ENCODE measurements around the gene JAM3.
"Not testable (repeated sequence)": the region's sequence is repeated elsewhere in the genome, so short reads cannot be mapped to it uniquely, and the experiment has no call there.

The JAM3 gene

DNA sequence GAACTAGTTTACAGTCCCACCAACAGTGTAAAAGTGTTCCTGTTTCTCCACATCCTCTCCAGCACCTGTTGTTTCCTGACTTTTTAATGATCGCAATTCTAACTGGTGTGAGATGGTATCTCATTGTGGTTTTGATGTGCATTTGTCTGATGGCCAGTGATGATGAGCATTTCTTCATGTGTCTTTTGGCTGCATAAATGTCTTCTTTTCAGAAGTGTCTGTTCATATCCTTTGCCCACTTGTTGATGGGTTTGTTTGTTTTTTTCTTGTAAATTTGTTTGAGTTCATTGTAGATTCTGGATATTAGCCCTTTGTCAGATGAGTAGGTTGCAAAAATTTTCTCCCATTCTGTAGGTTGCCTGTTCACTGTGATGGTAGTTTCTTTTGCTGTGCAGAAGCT, 44.9 kb downstream of the JAM3 start:
- DNase-seq = not testable (repeated sequence)

DNA sequence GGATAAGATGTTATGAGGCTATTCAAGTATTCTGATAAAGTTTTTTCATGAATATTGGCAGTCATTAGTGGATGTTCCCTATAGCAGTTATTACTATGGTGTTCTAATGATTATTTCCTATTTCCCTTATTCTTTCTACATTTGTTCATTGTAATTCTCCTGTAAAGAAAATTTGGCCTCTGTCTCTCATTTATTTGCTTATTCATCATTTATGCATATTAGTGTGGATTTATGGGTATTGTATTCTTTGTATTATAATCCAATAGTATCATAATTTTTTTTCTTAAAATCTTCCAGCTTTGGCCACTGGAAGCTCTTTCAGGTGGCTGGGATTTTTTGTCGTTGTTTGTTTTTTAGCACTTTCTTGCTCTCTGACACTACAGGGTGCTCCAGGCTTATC, 47.3 kb downstream of the JAM3 start:
- no peak for DNase-seq

DNA sequence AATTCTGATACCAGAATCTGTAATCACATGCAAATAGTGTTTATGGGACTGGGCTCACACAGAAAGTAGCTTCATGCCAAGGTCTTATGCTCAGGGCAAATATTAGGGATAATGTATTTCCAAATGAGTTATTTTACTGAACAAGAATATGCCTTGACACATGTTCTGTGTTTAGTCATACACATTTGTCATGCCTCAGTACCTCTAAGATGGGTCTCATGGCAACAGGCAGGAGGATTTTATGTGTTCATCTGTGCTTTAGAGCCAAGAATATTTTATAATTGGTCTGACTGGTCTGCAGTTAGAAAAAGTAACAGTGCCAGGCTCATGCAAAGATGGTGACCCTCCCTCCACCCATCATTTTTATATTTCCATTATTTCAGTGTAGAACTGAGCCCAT, 49.1 kb downstream of the JAM3 start:
- DNase-seq = no peak

DNA sequence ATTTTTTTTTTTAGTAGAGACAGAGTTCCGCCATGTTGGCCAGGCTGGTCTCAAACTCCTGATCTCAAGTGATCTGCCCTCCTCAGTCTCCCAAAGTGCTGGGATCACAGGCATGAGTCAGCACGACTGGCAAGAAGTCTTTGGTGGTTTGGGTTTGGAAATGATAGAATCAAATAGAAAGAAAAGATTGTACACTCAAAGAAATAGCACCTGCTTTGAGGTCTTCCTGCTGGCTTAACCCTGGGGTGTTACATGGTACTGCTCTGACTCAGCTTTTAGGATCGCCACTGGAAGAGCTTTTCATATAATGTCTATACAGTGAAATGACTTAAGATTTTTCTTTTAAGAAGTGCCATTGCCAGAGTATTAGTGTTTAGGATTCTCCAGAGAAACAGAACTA, 50.2 kb downstream of the JAM3 start:
- DNase-seq = no peak

DNA sequence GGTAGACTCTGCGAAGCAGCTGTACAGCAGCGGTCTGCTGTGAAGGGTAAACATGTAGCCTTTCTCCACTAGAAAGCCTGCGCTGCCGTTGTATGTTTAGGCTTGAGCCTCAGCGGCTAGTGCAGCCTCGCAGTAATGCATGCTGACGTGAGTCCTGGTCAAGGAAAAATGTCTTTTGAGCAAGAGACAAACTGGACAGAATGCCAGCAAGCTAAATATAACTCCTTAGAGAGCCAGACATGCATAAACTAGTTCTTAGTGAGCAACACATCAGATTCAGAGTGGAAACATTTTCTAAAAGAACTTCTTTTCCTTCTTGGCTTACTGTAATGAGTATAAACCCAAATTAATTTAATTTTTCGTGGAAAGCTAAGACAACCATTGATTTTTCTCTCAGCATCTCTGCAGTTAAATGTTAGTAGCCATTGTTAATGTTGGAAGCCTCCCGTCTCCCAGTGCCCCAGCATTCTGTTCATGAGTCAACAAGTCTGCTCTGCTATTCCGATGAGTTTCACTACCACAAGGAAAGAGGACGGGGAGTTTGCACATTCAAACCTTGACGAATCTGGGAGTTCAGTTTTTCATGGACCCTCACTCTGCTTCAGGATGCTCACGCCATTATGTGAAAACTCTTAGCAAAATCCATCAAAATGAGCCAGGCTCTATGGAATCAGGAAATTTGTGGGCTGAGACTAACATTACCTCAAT, 51.4 kb downstream of the JAM3 start:
- DNase-seq = no peak

DNA sequence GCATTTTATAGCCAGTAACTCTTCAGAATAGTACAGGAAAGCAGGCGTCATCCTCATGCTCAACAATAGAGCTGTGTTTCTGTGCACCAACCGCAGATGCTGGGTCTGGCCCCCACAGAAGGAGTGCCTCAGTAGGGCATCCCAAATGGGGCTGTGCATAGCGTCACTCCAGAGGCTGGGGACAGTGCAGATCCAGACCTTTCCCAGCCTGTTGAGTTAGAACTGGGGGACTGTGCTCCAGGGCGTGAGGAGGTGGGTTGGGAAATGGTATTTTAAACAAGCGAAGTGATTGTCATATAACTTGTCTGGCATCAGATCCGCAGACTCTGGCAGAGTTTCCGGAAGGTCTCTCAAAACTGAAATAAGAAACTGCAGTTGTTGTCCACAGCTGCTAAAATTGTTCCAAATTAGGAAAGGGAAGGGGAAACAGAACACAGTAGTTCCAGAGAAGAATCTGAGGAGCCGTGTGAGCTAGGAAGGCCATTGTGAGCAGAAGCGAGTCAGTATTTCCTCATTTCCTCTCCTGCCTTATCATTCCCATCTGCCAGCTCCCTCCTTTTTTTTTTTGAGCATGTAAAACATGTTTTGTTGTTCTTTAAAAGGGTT, 52.2 kb downstream of the JAM3 start:
- no peak for DNase-seq

DNA sequence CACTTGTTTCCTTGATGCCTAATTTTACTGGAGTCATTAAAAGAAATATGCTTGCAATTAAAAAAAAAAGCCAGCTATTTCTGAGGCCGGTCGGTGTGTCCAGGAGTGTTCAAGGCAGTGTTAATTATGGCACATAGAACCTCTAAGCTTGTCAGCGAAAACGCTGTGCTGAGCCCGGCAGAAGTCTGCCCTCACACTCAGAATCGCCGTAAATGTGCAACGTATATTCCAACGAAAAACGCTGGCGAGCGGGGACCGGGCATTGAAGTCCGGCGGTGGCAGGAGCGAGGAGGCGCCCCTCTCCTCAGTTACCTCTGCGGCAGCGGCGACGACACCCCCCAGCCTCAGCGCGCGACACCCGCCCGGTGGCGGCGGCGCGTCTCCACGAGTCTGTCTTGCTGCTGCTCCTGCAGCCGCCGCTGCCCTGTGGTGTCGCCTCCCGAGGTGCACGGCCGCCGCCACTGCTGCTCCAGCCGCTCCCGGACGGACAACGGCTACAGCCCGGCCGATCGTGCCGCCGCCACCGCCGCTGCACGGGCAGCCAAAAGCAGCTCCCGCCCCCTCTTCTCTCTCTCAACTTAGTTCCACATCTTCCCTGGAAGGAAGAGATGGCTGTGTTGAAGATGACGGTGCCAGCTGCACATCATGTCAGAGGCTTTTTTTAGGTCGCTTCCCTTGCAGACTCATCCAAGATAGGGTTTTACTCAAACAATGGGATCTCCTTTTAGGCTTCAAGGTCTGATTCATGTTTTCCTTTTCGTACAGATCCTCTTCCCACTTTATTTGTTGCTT, 56.0 kb downstream of the JAM3 start:
- DNase-seq = no peak

DNA sequence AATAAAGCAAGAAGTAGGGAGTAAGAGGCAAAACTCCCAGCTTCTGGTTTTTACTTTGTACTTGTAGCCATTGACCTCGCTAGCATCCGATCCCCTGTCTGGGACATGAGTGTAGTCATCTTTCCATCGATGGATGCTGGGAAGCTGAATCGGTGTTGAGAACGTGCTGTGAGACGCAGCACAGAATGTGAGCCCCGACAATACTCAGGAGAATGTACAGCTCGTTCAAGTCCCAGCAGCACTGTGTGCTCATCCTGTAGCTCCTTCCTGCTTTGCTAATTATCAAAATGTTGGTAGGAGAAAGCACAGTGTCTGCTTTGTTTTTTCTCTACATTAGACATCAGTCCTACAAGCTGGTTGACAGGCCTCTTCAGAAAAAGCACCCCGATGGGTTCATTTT, 56.6 kb downstream of the JAM3 start:
- no peak for DNase-seq

DNA sequence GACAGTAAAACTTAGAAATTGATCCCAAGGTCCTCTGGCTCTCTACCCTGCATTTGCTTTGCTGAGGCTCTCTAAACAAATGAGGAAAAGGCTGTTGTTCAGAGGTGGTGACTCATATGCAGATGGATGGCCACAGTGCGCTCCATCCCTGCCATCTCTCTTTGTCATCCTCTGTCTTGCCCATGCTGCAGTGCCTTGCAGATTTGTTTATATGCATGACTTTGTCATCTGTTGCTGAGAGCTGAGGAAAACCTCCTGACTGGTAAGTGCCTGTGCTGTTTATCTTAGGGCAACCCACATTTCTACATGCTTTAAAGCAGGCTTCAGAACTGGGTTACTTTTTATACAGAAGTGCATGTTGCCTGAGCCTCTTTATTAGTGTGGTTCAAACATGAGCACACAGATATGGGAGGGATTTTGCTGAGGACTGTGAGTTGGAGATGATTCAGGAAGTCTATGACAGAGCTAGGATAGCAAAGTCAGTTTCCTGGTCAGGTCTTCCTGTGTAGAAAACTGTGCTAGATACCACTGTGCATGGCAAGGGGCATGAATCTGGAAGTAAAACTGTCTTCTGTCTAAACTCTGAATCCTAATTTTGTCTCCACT, 57.4 kb downstream of the JAM3 start:
- no peak for DNase-seq

DNA sequence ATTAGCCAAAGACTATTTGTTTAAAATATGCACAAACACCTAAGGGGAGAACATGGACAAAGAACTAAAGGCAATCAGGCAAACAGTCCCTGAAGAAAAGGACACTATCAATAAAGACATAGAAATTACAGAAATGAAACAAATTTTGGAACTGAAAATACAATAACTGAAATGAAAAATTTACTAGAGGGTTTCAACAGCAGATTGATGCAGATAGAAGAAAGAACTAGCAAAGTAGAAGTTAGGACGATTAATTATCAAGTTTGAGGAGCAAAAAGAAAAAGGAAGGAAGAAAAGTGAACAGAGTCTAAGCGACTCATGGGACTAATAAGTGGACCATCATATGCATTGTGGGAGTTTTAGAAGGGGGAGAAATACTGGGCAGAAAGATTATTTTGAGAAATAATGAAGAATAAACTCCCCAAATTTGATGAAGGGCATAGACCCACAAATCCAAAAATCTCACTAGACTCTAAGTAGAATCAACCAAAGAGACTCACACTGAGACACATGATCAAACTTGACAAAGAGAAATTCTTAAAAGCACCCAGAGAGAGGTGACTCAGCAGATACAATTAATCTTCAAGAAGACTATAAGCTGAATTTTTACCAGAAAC, 62.9 kb downstream of the JAM3 start:
- no peak for DNase-seq

DNA sequence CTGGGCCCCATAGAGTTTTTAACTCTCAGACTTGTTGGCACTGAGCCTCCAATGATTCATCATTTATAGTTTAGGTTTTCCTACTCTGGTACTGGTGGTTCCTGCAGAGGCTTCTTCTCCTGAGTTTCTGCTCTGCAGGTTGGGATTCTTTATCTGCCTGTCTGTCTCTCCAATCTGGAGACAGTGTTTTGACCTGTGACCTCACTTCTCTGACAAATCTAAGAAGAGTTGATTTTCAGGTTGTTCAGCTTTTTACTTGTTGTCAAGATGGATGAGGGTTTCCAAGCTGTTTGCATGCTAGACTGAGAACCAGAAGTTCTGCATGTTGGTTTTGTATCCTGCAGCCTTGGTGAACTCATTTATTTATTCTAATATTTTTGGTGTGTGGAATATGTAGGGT, 63.9 kb downstream of the JAM3 start:
- DNase-seq = no peak

DNA sequence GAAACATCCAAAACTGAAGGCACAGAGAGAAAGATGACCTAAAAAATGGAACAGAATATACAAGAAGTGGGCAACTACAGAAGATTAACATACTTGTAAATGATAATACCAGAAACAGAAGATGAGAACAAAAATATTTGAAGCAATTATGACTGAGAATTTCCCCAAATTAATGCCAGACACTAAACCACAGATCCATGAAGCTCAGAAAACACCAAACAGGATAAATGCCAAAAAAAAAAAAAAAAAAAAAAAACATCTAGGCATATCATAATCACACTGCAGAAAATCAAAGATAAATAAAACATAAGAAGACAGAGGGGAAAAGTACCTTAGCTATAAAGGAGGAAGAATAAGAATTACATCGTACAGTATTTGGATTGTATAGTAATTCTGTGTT, 65.3 kb downstream of the JAM3 start:
- DNase-seq = no peak

DNA sequence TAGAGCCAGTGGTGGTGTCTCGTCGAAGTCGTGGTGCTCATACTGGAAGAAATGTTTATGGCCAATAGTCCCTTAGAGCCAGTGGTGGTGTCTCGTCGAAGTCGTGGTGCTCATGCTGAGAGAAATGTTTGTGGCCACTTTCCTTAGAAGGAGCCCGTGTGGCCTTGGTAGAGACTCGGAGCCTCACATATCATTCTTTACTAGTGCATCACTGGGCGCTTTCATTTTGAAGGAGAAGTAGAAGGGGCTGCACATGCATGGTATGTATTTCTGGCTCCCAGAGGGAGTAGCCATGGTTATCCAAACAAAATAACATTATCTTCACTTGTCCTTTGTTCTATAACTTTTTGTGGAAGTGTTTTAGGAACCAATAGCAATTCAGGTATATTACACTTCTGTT, 69.5 kb downstream of the JAM3 start:
- DNase-seq = no peak

DNA sequence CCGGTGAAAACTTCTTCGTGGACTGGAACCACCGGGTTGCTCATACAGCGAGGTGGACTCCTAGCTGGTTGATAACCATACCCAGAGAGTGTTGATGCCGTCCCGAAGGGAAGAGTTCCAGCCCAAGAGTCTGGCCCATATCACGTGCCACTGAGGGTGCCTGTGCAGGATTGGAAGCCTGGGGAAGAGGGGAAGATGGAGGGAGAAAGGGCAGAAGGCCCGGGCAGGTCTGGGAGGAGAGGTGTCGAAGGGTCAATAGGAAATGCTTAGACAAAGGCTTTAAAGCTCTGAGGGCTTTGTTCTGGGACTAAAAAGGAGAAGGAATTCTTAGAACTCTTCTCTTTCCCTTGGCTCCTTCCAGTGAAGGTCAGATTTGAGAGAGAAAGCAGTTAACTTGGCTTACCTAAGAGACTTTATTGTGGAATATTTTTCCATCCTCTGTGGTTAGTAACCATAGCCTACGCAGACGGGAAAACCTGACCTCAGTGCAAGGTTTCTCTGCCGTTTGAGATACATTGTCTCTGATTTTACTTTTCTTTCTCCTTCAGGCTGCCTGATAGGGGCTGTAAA, 70.5 kb downstream of the JAM3 start:
- no peak for DNase-seq

DNA sequence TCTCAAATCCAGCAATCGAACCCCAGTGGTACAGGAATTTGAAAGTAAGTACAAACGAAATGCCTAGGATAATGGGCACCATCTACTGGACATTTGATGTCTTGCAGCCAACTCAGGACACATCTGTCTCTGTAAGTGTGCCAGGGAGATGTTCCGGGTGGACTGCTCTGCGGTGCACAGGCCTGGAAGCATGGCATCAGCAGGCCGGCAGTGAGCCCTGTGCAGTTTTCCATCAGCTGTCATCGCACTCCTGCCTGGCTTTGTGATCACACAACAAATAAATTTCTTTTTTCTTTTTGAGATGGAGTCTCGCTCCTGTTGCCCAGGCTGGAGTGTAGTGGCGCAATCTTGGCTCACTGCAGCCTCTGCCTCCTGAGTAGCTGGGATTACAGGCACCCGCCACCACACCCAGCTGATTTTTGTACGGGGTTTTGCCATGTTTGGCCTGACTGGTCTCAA, 71.0 kb downstream of the JAM3 start:
- no peak for DNase-seq

DNA sequence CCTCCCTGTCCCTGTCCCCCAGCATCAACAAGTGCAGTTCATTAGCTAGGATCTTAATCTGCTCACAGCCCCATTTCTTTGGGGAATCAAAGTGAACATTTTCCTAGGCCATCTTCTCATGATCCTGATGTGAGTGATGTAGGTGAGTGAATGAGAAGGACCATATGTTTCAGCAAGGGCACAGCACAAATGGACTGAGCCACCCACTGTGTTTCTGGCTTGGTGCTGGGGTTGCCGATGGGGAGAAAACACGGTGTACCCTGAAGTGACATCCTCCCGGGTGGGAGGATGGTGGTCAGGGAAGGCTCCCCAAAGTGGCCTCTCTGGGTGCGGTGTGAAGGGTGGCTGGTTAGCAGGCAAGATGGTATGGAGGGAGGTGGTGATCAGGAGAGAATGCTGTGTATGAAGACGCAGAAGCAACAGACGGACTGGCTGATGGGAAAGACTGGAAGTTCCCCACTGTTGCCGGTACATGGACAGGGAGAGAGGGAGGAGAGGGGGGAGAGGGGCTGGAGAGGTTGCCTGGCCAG, 72.2 kb downstream of the JAM3 start:
- no peak for DNase-seq

DNA sequence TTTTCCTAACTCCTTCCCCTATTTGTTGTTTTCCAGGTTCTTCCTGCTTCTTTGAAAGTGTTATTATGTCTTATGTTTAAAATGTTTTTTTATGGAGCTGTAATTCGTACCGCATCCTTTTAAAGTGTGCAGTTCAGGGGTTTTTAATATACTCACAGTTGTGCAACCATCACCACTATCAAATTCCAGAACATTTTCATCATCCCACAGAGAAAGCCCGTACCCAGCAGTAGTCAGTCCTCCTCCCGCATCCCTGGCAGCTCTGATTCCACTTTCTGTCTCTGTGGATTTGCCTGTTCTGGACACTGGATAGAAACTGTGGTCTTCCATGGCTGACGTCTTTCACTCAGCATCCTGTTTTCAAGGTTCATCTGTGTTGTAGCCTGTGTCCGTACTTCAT, 73.7 kb downstream of the JAM3 start:
- DNase-seq = no peak

DNA sequence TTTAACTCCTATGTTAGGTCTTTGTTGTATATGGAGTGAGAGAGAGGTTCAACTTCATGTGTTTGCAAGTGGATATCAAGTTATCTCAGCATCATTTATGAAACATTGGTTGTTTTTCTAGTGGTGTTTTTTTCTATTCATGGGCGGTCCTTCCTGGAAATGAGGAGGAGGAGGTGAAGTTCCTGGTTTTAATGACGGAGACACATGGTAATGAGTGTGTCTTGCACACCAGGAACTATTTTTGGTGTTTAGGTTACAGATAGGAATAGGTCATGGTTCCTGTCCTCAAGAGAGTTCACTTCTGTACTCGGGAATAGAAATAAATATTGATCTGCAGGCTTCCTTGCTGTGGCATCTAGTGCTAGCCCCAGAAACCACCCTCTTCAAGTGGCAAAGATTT, 74.9 kb downstream of the JAM3 start:
- DNase-seq = no peak

DNA sequence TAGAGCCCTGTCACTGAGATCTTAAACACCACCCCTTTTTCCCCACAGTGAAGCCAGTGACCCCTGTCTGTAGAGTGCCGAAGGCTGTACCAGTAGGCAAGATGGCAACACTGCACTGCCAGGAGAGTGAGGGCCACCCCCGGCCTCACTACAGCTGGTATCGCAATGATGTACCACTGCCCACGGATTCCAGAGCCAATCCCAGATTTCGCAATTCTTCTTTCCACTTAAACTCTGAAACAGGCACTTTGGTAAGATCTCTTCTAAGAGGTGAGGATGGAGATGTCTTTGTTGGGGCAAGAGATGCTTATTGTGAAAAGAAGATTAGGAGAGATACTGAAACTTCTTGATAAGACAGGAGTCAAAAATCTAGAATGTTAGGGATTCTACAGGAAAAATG, 75.9 kb downstream of the JAM3 start:
- DNase-seq = no peak

DNA sequence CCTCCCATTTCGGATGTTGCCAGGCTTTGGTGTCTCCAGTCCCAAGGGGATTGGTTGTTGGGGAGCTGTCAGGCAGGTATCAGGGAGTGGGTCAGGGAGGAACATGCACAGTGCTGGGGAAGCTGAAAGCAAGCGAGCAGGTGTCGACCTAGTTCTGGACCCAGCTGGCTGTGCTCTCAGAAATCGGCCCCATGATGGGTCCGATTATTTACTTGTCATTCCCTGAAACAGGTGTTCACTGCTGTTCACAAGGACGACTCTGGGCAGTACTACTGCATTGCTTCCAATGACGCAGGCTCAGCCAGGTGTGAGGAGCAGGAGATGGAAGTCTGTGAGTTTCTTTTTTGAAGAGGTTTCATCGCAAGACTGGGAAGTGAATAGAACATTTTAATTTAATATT, 76.8 kb downstream of the JAM3 start:
- no peak for DNase-seq

DNA sequence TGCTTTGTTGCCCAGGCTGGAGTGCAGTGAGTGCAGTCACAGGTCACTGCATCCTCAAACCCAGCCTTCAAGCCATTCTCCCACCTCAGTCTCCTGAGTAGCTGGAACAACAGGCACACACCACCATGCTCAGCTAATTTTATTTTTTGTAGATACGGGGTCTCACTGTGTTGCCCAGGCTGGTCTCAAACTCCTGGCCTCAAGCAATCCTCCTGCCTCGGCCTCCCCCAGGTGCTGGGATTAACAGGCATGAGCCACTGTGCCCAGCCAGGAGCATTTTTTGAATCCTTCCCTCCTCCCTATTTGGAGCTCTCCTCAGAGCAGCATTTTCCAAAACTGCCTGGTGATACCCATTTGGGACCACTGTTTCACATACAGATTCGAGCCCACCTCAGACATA, 77.7 kb downstream of the JAM3 start:
- no peak for DNase-seq

DNA sequence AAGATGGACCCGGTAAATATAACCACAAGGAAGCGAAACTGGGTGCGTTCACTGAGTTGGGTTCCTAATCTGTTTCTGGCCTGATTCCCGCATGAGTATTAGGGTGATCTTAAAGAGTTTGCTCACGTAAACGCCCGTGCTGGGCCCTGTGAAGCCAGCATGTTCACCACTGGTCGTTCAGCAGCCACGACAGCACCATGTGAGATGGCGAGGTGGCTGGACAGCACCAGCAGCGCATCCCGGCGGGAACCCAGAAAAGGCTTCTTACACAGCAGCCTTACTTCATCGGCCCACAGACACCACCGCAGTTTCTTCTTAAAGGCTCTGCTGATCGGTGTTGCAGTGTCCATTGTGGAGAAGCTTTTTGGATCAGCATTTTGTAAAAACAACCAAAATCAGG, 80.5 kb downstream of the JAM3 start:
- no peak for DNase-seq
